HepG2 (cell line): Measurements from ENCODE around the gene ST3GAL2. TPM values are rescaled to one million over a fixed set of nuclear protein-coding genes. Genes with fewer than 3 reads are reported as not detected.

Experiments
- ATAC-seq: fragments of 200-7000 bp; cut with Tn5 transposase; 3 replicates; pipeline ENCODE4 v1.9.1; 2020; ENCODE audit warnings: mild to moderate bottlenecking, moderate library complexity
- BruUV-seq: library from RNA; stranded (reverse); fragments of 400-500 nt; replicated peaks from 2 replicates; lab custom pipeline; 2021; lab: Mats Ljungman, UMichigan
- CTCF ChIA-PET: fragments of 300-600 bp; formaldehyde crosslinking; extraction: SDS; loops from one replicate; lab custom pipeline; 2021; ENCODE audit warnings: low total read pairs, inconsistent platforms, low intra/inter-chr PET ratio; lab: Yijun Ruan, JAX
- POLR2A ChIA-PET: fragments of 350-600 bp; sonication (Branson Sonifier 250); formaldehyde crosslinking; loops from one replicate; lab custom pipeline; 2020; ENCODE audit warnings: antibody characterized with exemption, inconsistent platforms; lab: Yijun Ruan, JAX
- DNase-seq: peaks from one replicate; pipeline ENCODE4 v3.0.0-alpha.2; 2015; ENCODE audit warnings: low spot score
- FAIRE-seq: peaks from 3 replicates; lab custom pipeline; 2011; peaks lifted over from hg19 to GRCh38; lab: Jason Lieb, UNC
- H2AFZ ChIP-seq: one replicate; pipeline ENCODE4 v1.6.1; 2011; ENCODE audit warnings: low read length, inconsistent platforms
- H3K27ac ChIP-seq: fragments of 300-600 bp; 3 replicates; pipeline ENCODE4 v1.8.0; 2011; ENCODE audit warnings: mixed run types, mild to moderate bottlenecking, mixed read lengths, low read length, inconsistent platforms; ENCODE audit not compliant: insufficient read depth; ENCODE audit errors: extremely low read length
- H3K27me3 ChIP-seq, 2 experiments: fragments of 200-600 bp in 1 of 2; 2 replicates in 1 of 2; 3 replicates in 1 of 2; pipeline versions ENCODE4 v1.6.0 to v1.8.0; 2011; ENCODE audit warnings: low read length in 2 of 2, mild to moderate bottlenecking in 2 of 2, moderate library complexity in 2 of 2, inconsistent platforms in 1 of 2; ENCODE audit not compliant: insufficient read depth in 2 of 2, control insufficient read depth in 1 of 2
- H3K36me3 ChIP-seq, 2 experiments: fragments of 200-600 bp in 1 of 2; replicated peaks in 1 of 2; 2 replicates in 1 of 2; 3 replicates in 1 of 2; pipeline versions ENCODE4 v1.5.1 to v1.8.0; 2011; ENCODE audit warnings: low read length in 2 of 2, inconsistent platforms in 1 of 2; ENCODE audit not compliant: insufficient read depth in 2 of 2, control insufficient read depth in 1 of 2
- H3K4me1 ChIP-seq: 2 replicates; pipeline ENCODE4 v1.5.1; 2012; ENCODE audit warnings: low read length, inconsistent platforms; ENCODE audit not compliant: insufficient read depth
- H3K4me2 ChIP-seq: 2 replicates; pipeline ENCODE4 v1.6.0; 2011; ENCODE audit warnings: low read depth, low read length, inconsistent platforms
- H3K4me3 ChIP-seq, 3 experiments: fragments of 200-600 bp in 1 of 3; sonication (generic), shearing (Covaris generic) in 1 of 3; replicated peaks in 1 of 3; 2 replicates each; pipeline ENCODE4 v1.5.1; 2011 to 2016; ENCODE audit warnings: low read length in 3 of 3, inconsistent platforms in 2 of 3, low read depth in 2 of 3, mild to moderate bottlenecking in 2 of 3, control low read depth in 1 of 3, mixed read lengths in 1 of 3; ENCODE audit not compliant: insufficient read depth in 1 of 3
- H3K79me2 ChIP-seq: one replicate; pipeline ENCODE4 v1.6.1; 2011; ENCODE audit warnings: low read length, inconsistent platforms; ENCODE audit not compliant: insufficient read depth
- H3K9ac ChIP-seq: 2 replicates; pipeline ENCODE4 v1.6.0; 2011; ENCODE audit warnings: mild to moderate bottlenecking, low read depth, low read length, inconsistent platforms; ENCODE audit not compliant: insufficient read depth
- H3K9me3 ChIP-seq: 2 replicates; pipeline ENCODE4 v1.5.1; 2012; ENCODE audit warnings: mild to moderate bottlenecking, low read length
- H4K20me1 ChIP-seq: 2 replicates; pipeline ENCODE4 v1.6.0; 2011; ENCODE audit warnings: inconsistent platforms, mild to moderate bottlenecking, low read length, moderate library complexity; ENCODE audit not compliant: insufficient read depth
- ZNF121 ChIP-seq: sonication (generic); formaldehyde crosslinking; IDR thresholded peaks from 2 replicates; pipeline ENCODE4 v1.5.0; 2020; ENCODE audit warnings: mild to moderate bottlenecking, missing genetic modification reagents
- ZNF598 ChIP-seq: sonication (generic); formaldehyde crosslinking; IDR thresholded peaks from 2 replicates; pipeline ENCODE4 v1.5.1; 2020; ENCODE audit warnings: mild to moderate bottlenecking, missing genetic modification reagents, borderline replicate concordance
- ZNF782 ChIP-seq: sonication (generic); formaldehyde crosslinking; IDR thresholded peaks from 2 replicates; pipeline ENCODE4 v1.4.0; 2020; ENCODE audit warnings: missing genetic modification reagents, mild to moderate bottlenecking, borderline replicate concordance
- ZNF83 ChIP-seq: sonication (generic); formaldehyde crosslinking; IDR thresholded peaks from 2 replicates; pipeline ENCODE4 v1.4.0; 2020; ENCODE audit warnings: missing genetic modification reagents, mild to moderate bottlenecking, borderline replicate concordance
- WGBS: methylation state at CpG from one replicate; pipeline ENCODE4 v1.1.6; 2017; ENCODE audit warnings: low lambda C conversion rate; 5-methylcytosine and 5-hydroxymethylcytosine counted together
- in situ Hi-C: cut with HindIII; loops from 2 replicates; pipeline ENCODE4 v1.10.0; 2017; ENCODE audit warnings: low pct_unique_long_range_greater_than_20kb; ENCODE audit not compliant: extremely low pct_ligation_motif_present
- intact Hi-C: fragments of 100-400 bp; cut with micrococcal nuclease; formaldehyde crosslinking; loops from one replicate; pipeline ENCODE4 v1.10.0; 2022; ENCODE audit not compliant: unreplicated experiment
- polyA plus RNA-seq, 8 experiments: library from polyadenylated mRNA; depleted of rRNA in 3 of 8; stranded (reverse) in 7 of 8; unstranded in 1 of 8; fragments of >200 nt; fragmentation: Illumina TruSeq in 4 of 8; extraction: Trizol in 4 of 8; gene quantifications; 2 replicates each; pipeline versions ENCODE4 v1.2.1 to v1.2.3, GENCODE V29; 2011 to 2016; ENCODE audit warnings: low read depth in 4 of 8, missing spikeins in 1 of 8, mixed read lengths in 1 of 8; ENCODE audit not compliant: insufficient read depth in 1 of 8
- total RNA-seq, 5 experiments: library from RNA; depleted of rRNA; stranded (reverse); fragments of >200 nt; fragmentation: Illumina TruSeq; extraction: Trizol; gene quantifications; 2 replicates each; pipeline ENCODE4 v1.2.3, GENCODE V29; 2016; ENCODE audit warnings: low read depth in 1 of 5
- TF ChIP-seq, protein P1 (sequence below): sonication (generic); formaldehyde crosslinking; IDR thresholded peaks from 2 replicates; pipeline ENCODE4 v1.5.0; 2020; ENCODE audit warnings: mild to moderate bottlenecking, missing genetic modification reagents, borderline replicate concordance

ST3GAL2 gene
- total and polyA plus RNA-seq, 2 of the 13 experiments (the other 11 are each of a cell fraction or from before 2014, with no cell fraction given), result 16.3 to 24.9 TPM

DNA sequence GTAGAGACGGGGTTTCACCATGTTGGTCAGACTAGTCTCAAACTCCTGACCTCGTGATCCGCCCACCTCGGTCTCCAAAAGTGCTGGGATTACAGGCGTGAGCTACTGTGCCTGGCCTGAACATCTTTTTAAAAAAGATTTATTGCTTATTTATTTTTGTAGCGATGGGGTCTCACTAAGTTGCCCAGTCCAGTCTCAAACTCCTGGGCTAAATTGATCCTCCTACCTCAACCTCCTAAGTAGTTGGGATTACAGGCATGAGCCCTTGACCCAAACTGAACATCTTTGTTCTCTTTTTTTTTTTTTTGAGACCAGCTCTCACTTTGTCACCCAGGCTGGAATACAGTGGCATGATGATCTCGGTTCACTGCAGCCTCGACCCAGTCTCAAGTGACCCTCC is 64.7 kb downstream of the ST3GAL2 start:
- Histone ChIP-seq H3K4me1 (peaks cover 3% of the 10 kb centered on the region), H3K79me2 (peaks cover 3% of the 10 kb centered on the region), H3K9me3 (no peaks in the 10 kb centered on the region), H3K4me3 (no peak overlapping the region), H3K9ac (no peak overlapping the region), H3K27me3 (no peaks in the 10 kb centered on the region), H3K27ac (no peak overlapping the region), H2AFZ (no peak overlapping the region), H3K4me2 (no peak overlapping the region), H4K20me1 (no peaks in the 10 kb centered on the region), H3K36me3 (peaks cover 29 to 55% of the 10 kb centered on the region in 2 experiments)
- TF ChIP-seq, protein P1, sequence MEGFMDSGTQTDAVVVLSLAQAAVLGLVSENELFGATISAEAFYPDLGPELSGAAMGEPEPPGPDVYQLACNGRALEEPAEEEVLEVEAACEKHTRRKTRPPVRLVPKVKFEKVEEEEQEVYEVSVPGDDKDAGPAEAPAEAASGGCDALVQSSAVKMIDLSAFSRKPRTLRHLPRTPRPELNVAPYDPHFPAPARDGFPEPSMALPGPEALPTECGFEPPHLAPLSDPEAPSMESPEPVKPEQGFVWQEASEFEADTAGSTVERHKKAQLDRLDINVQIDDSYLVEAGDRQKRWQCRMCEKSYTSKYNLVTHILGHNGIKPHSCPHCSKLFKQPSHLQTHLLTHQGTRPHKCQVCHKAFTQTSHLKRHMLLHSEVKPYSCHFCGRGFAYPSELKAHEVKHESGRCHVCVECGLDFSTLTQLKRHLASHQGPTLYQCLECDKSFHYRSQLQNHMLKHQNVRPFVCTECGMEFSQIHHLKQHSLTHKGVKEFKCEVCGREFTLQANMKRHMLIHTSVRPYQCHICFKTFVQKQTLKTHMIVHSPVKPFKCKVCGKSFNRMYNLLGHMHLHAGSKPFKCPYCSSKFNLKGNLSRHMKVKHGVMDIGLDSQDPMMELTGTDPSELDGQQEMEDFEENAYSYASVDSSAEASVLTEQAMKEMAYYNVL (CRISPR knock-in tag), result no peak
- no peak for TF ChIP-seq ZNF83 (CRISPR knock-in tag)
- TF ChIP-seq ZNF598 (CRISPR knock-in tag), result 0 out of 2 replicates have a peak, but pooled peaks have one; percentile 35
- TF ChIP-seq ZNF782 (CRISPR knock-in tag), result no peak
- TF ChIP-seq ZNF121 (CRISPR knock-in tag), result peak; percentile 88
- FAIRE-seq (no peak), ATAC-seq (no peak), DNase-seq (no peak)
- ChIA-PET CTCF (no interaction called here), POLR2A (interaction anchor here (1.3 kb wide), 1 partner anchor 28 kb away, joined by 5 read pairs; the partner anchor contains the start of gene DDX19A)
- intact Hi-C loops (no loop called here), in situ Hi-C loops (loop anchor here (5.0 kb wide), 1 partner anchor 278 kb away; no protein-coding TSS in a partner anchor)
- BruUV-seq, result no TSS peak
- 97% methylated on average over 8 of the region's 8 CpGs for WGBS
